Spinal cord (tissue), 10 donors: Measurements from ENCODE around the gene KCTD12. TPM values are rescaled to one million over a fixed set of nuclear protein-coding genes. Genes with fewer than 3 reads are reported as not detected.

Source experiments
- DNase-seq, 6 donors: peaks; one replicate each; pipeline versions ENCODE4 v3.0.0 to v3.0.0-alpha.2; 2013 to 2015; ENCODE audit warnings: low spot score in 6 of 6, low read depth in 4 of 6
- H3K27ac ChIP-seq: one replicate; pipeline ENCODE4 v1.5.1; 2013; ENCODE audit warnings: low read depth, low read length, control low read depth
- H3K27me3 ChIP-seq: one replicate; pipeline ENCODE4 v1.6.1; 2013; ENCODE audit warnings: low read length; ENCODE audit not compliant: control insufficient read depth, insufficient read depth
- H3K36me3 ChIP-seq: one replicate; pipeline ENCODE4 v1.6.1; 2013; ENCODE audit warnings: low read length; ENCODE audit not compliant: control insufficient read depth, insufficient read depth
- H3K4me1 ChIP-seq: one replicate; pipeline ENCODE4 v1.6.1; 2013; ENCODE audit warnings: low read length; ENCODE audit not compliant: control insufficient read depth, insufficient read depth
- H3K4me3 ChIP-seq: one replicate; pipeline ENCODE4 v1.5.1; 2013; ENCODE audit warnings: low read depth, low read length, control low read depth
- H3K9me3 ChIP-seq: one replicate; pipeline ENCODE4 v1.6.1; 2013; ENCODE audit warnings: low read length; ENCODE audit not compliant: control insufficient read depth, insufficient read depth
- WGBS: methylation state at CpG from one replicate; pipeline ENCODE4 v1.1.5; 2013; ENCODE audit warnings: missing lambda C conversion rate; ENCODE audit not compliant: insufficient coverage; 5-methylcytosine and 5-hydroxymethylcytosine counted together
- polyA plus RNA-seq, 2 donors: library from polyadenylated mRNA; unstranded; fragments of 120-200 nt; gene quantifications; one replicate each; pipeline ENCODE4 v1.2.1, GENCODE V29; 2013; ENCODE audit not compliant: insufficient read length in 2 of 2
- total RNA-seq, 2 donors: library from RNA; depleted of rRNA in 1 of 2; stranded (reverse); fragments of 120-200 nt in 1 of 2; fragments of >200 nt in 1 of 2; gene quantifications; one replicate each; pipeline versions ENCODE4 v1.2.3 to v1.2.4, GENCODE V29; 2013 to 2014
- donor health status: healthy.

KCTD12 gene
- total and polyA plus RNA-seq, 4 donors, result 78.7 to 155 (median 96.2) TPM

- Histone ChIP-seq H3K9me3 (no peaks in the 10 kb centered on the region), H3K4me3 (no peak overlapping the region), H3K27me3 (no peaks in the 10 kb centered on the region), H3K27ac (no peak overlapping the region), H3K4me1 (no peaks in the 10 kb centered on the region), H3K36me3 (no peaks in the 10 kb centered on the region)
- no peak for DNase-seq
- no CpG with 5 or more reads among the region's 1 CpG for WGBS
Measured at GRCh38 chr13:76865996-76866503, 20.2 kb downstream of the KCTD12 start.

- no peak overlapping the region for H3K27ac ChIP-seq
- H3K4me3 ChIP-seq, result no peak overlapping the region
- H3K36me3 ChIP-seq, result no peaks in the 10 kb centered on the region
- H3K4me1 ChIP-seq, result no peaks in the 10 kb centered on the region
- no peak for DNase-seq
- no peaks in the 10 kb centered on the region for H3K9me3 ChIP-seq
- WGBS, result 78% methylated on average over 3 of the region's 4 CpGs
- no peaks in the 10 kb centered on the region for H3K27me3 ChIP-seq
Measured at GRCh38 chr13:76865109-76865508, 21.1 kb downstream of the KCTD12 start.

- no peak overlapping the region for H3K4me3 ChIP-seq
Measured at GRCh38 chr13:76864259-76864658, 21.9 kb downstream of the KCTD12 start.

GRCh38 chr13:76863022-76863421, 23.2 kb downstream of the KCTD12 start:
- no peak overlapping the region for H3K27ac ChIP-seq
- no peaks in the 10 kb centered on the region for H3K4me1 ChIP-seq
- WGBS, result no CpG with 5 or more reads among the region's 3 CpGs
- H3K9me3 ChIP-seq, result no peaks in the 10 kb centered on the region
- no peak overlapping the region for H3K4me3 ChIP-seq
- no peak for DNase-seq
- H3K27me3 ChIP-seq, result no peaks in the 10 kb centered on the region
- H3K36me3 ChIP-seq, result no peaks in the 10 kb centered on the region

More at GRCh38 chr13:76864259-76864658, 21.9 kb downstream of the KCTD12 start:
- Histone ChIP-seq H3K36me3 (no peaks in the 10 kb centered on the region), H3K9me3 (no peaks in the 10 kb centered on the region), H3K4me1 (no peaks in the 10 kb centered on the region), H3K27me3 (no peaks in the 10 kb centered on the region), H3K27ac (no peak overlapping the region)
- DNase-seq, result no peak

- Histone ChIP-seq H3K4me1 (no peaks in the 10 kb centered on the region), H3K9me3 (no peaks in the 10 kb centered on the region), H3K27ac (no peak overlapping the region), H3K27me3 (no peaks in the 10 kb centered on the region), H3K4me3 (no peak overlapping the region), H3K36me3 (no peaks in the 10 kb centered on the region)
- no peak for DNase-seq
- WGBS, result 92% methylated on average over 3 of the region's 3 CpGs
Measured at GRCh38 chr13:76861859-76862258, 24.3 kb downstream of the KCTD12 start.

GRCh38 chr13:76860706-76861105, 25.5 kb downstream of the KCTD12 start:
- H3K9me3 ChIP-seq, result no peaks in the 10 kb centered on the region
- no peak overlapping the region for H3K27ac ChIP-seq
- no peaks in the 10 kb centered on the region for H3K4me1 ChIP-seq
- no CpG with 5 or more reads among the region's 2 CpGs for WGBS
- no peaks in the 10 kb centered on the region for H3K36me3 ChIP-seq
- no peaks in the 10 kb centered on the region for H3K27me3 ChIP-seq
- DNase-seq, result no peak
- H3K4me3 ChIP-seq, result no peak overlapping the region

GRCh38 chr13:76854894-76855293, 31.3 kb downstream of the KCTD12 start:
- no CpG with 5 or more reads among the region's 1 CpG for WGBS
- no peaks in the 10 kb centered on the region for H3K36me3 ChIP-seq

GRCh38 chr13:76853921-76854608, 32.1 kb downstream of the KCTD12 start:
- no peaks in the 10 kb centered on the region for H3K36me3 ChIP-seq
- DNase-seq, result no peak
- no peaks in the 10 kb centered on the region for H3K9me3 ChIP-seq
- no peaks in the 10 kb centered on the region for H3K4me1 ChIP-seq
- no CpG with 5 or more reads among the region's 4 CpGs for WGBS
- no peaks in the 10 kb centered on the region for H3K27me3 ChIP-seq
- no peak overlapping the region for H3K4me3 ChIP-seq
- no peak overlapping the region for H3K27ac ChIP-seq

More at GRCh38 chr13:76854894-76855293, 31.3 kb downstream of the KCTD12 start:
- Histone ChIP-seq H3K27ac (no peak overlapping the region), H3K27me3 (no peaks in the 10 kb centered on the region), H3K4me1 (no peaks in the 10 kb centered on the region), H3K9me3 (no peaks in the 10 kb centered on the region), H3K4me3 (no peak overlapping the region)
- no peak for DNase-seq

- no peak overlapping the region for H3K27ac ChIP-seq
- WGBS, result 73% methylated on average over 1 of the region's 1 CpG
- H3K4me1 ChIP-seq, result no peaks in the 10 kb centered on the region
- H3K4me3 ChIP-seq, result no peak overlapping the region
- no peaks in the 10 kb centered on the region for H3K9me3 ChIP-seq
- DNase-seq, result no peak
- no peaks in the 10 kb centered on the region for H3K27me3 ChIP-seq
- no peaks in the 10 kb centered on the region for H3K36me3 ChIP-seq
Measured at GRCh38 chr13:76853481-76853880, 32.7 kb downstream of the KCTD12 start.

GRCh38 chr13:76852986-76853385, 33.2 kb downstream of the KCTD12 start:
- Histone ChIP-seq H3K36me3 (no peaks in the 10 kb centered on the region), H3K4me1 (no peaks in the 10 kb centered on the region), H3K27ac (no peak overlapping the region), H3K4me3 (no peak overlapping the region), H3K9me3 (no peaks in the 10 kb centered on the region), H3K27me3 (no peaks in the 10 kb centered on the region)
- no peak for DNase-seq
- WGBS, result 82% methylated on average over 1 of the region's 2 CpGs
